KMS-11 (cell line): ENCODE measurements around the gene TSC22D1.

Experiments used
- H2AFZ ChIP-seq: fragments of 200-600 bp; sonication (generic); 2 replicates; pipeline ENCODE4 v1.6.1; 2016; ENCODE audit warnings: antibody characterized with exemption, mixed run types, low read depth
- H3K27ac ChIP-seq: fragments of 200-600 bp; sonication (generic); 2 replicates; pipeline ENCODE4 v1.6.1; 2016; ENCODE audit warnings: mild to moderate bottlenecking, mixed run types
- H3K27me3 ChIP-seq: fragments of 200-600 bp; sonication (generic); 2 replicates; pipeline ENCODE4 v1.6.1; 2017; ENCODE audit warnings: mild to moderate bottlenecking, low read depth, mixed run types, moderate library complexity; ENCODE audit not compliant: insufficient read depth
- H3K36me3 ChIP-seq: fragments of 200-600 bp; sonication (generic); 2 replicates; pipeline ENCODE4 v1.6.1; 2017; ENCODE audit warnings: mild to moderate bottlenecking, mixed run types; ENCODE audit not compliant: insufficient read depth
- H3K4me1 ChIP-seq: fragments of 200-600 bp; sonication (generic); 2 replicates; pipeline ENCODE4 v1.6.1; 2016; ENCODE audit warnings: mild to moderate bottlenecking, low read depth, mixed run types; ENCODE audit not compliant: poor library complexity, severe bottlenecking
- H3K4me2 ChIP-seq: fragments of 200-600 bp; sonication (generic); 2 replicates; pipeline ENCODE4 v1.7.0; 2016; ENCODE audit warnings: mild to moderate bottlenecking, mixed run types
- H3K4me3 ChIP-seq: fragments of 200-600 bp; sonication (generic); IDR thresholded peaks from 2 replicates; pipeline ENCODE4 v1.6.1; 2017; ENCODE audit warnings: low read depth, low read length, mixed read lengths; ENCODE audit not compliant: insufficient read depth
- H3K79me2 ChIP-seq: fragments of 200-600 bp; sonication (generic); 2 replicates; pipeline ENCODE4 v1.6.1; 2016; ENCODE audit warnings: low read depth, mixed run types; ENCODE audit not compliant: insufficient read depth
- H3K9ac ChIP-seq: fragments of 200-600 bp; sonication (generic); 2 replicates; pipeline ENCODE4 v1.6.1; 2016; ENCODE audit warnings: mild to moderate bottlenecking, mixed run types
- H4K20me1 ChIP-seq: fragments of 200-600 bp; sonication (generic); 2 replicates; pipeline ENCODE4 v1.6.1; 2016; ENCODE audit warnings: mild to moderate bottlenecking, mixed run types; ENCODE audit not compliant: insufficient read depth
- CTCF ChIP-seq: fragments of 200-600 bp; sonication (generic); conservative IDR thresholded peaks from 2 replicates; pipeline ENCODE4 v1.6.1; 2017; ENCODE audit warnings: low read depth, mild to moderate bottlenecking, antibody characterized with exemption, low read length, moderate library complexity, mixed read lengths

Gene TSC22D1

GRCh38 chr13:44399074-44399473 is 177.1 kb downstream of the TSC22D1 start:
- H3K36me3 ChIP-seq: no peaks in the 10 kb centered on the region
- H3K4me1 ChIP-seq: no peaks in the 10 kb centered on the region
- H3K4me3 ChIP-seq: no peak overlapping the region
- no peak overlapping the region for H3K4me2 ChIP-seq
- TF ChIP-seq CTCF: no peak
- no peak overlapping the region for H3K9ac ChIP-seq
- no peak overlapping the region for H3K27ac ChIP-seq
- H3K79me2 ChIP-seq: no peaks in the 10 kb centered on the region
- no peak overlapping the region for H2AFZ ChIP-seq
- no peaks in the 10 kb centered on the region for H4K20me1 ChIP-seq
- no peaks in the 10 kb centered on the region for H3K27me3 ChIP-seq

GRCh38 chr13:44398606-44399005 is 177.5 kb downstream of the TSC22D1 start:
- Histone ChIP-seq H3K4me2 (no peak overlapping the region), H3K4me1 (no peaks in the 10 kb centered on the region), H3K27ac (no peak overlapping the region), H3K79me2 (no peaks in the 10 kb centered on the region), H3K4me3 (no peak overlapping the region), H3K9ac (no peak overlapping the region), H4K20me1 (no peaks in the 10 kb centered on the region), H2AFZ (no peak overlapping the region), H3K27me3 (no peaks in the 10 kb centered on the region), H3K36me3 (no peaks in the 10 kb centered on the region)
- no peak for TF ChIP-seq CTCF

- Histone ChIP-seq H3K9ac (no peak overlapping the region), H3K27me3 (no peaks in the 10 kb centered on the region), H3K36me3 (no peaks in the 10 kb centered on the region), H3K4me2 (no peak overlapping the region), H2AFZ (no peak overlapping the region), H3K79me2 (no peaks in the 10 kb centered on the region), H4K20me1 (no peaks in the 10 kb centered on the region), H3K4me1 (no peaks in the 10 kb centered on the region), H3K4me3 (no peak overlapping the region), H3K27ac (no peak overlapping the region)
- no peak for TF ChIP-seq CTCF
Measured at GRCh38 chr13:44397766-44398223, 178.3 kb downstream of the TSC22D1 start.

- Histone ChIP-seq H3K9ac (no peak overlapping the region), H3K4me1 (no peaks in the 10 kb centered on the region), H3K4me2 (no peak overlapping the region), H3K79me2 (no peaks in the 10 kb centered on the region), H4K20me1 (no peaks in the 10 kb centered on the region), H3K27ac (no peak overlapping the region), H3K27me3 (no peaks in the 10 kb centered on the region), H3K36me3 (no peaks in the 10 kb centered on the region), H2AFZ (no peak overlapping the region), H3K4me3 (no peak overlapping the region)
- no peak for TF ChIP-seq CTCF
Measured at GRCh38 chr13:44396701-44397580, 179.2 kb downstream of the TSC22D1 start.
